HG03457 (cell line): ENCODE data around the gene MED20.

Source experiments
- ATAC-seq: cut with Tn5 transposase; IDR thresholded peaks from one replicate; pipeline ENCODE4 v1.9.1; 2021; ENCODE audit warnings: moderate number of reproducible peaks; ENCODE audit not compliant: unreplicated experiment

MED20 gene

GRCh38 chr6:41859356-41859755 is 61.6 kb downstream of the MED20 start:
- ATAC-seq = no peak

- no peak for ATAC-seq
These were observed 62.2 kb downstream of the MED20 start for GRCh38 chr6:41858703-41859102.
